T47D (cell line): ENCODE data around the gene CRISPLD2.
A peak's percentile ranks its signal among the peaks of the same experiment; 100 is the strongest.
"Not testable (repeated sequence)": the region's sequence is repeated elsewhere in the genome, so short reads cannot be mapped to it uniquely, and the experiment has no call there.

Experiments
- DNase-seq, 2 experiments: peaks; one replicate each; pipeline versions ENCODE4 v3.0.0 to v3.0.0-alpha.2; 2011 to 2012; ENCODE audit warnings: low read depth in 1 of 2, low spot score in 1 of 2
- JUND ChIP-seq: IDR thresholded peaks from 2 replicates; pipeline ENCODE4 v1.6.1; 2012; ENCODE audit warnings: low read depth
- in situ Hi-C: cut with HindIII; loops from 2 replicates; pipeline ENCODE4 v1.10.0; 2016; ENCODE audit warnings: low sequenced_read_pairs, low pct_unique_long_range_greater_than_20kb

The CRISPLD2 gene

GRCh38 chr16:84830765-84831384 lies 11.1 kb downstream of the CRISPLD2 start:
- in situ Hi-C loops, result no loop called here
- TF ChIP-seq JUND, result no peak
- no peak for DNase-seq

- DNase-seq, in situ Hi-C loops: not testable (repeated sequence)
Observed at GRCh38 chr16:84831728-84832127, 11.9 kb downstream of the CRISPLD2 start.

- TF ChIP-seq JUND, result no peak
- in situ Hi-C loops, result no loop called here
- no peak for DNase-seq
Observed at GRCh38 chr16:84832488-84833143, 12.8 kb downstream of the CRISPLD2 start.

GRCh38 chr16:84833144-84833500 lies 13.3 kb downstream of the CRISPLD2 start:
- TF ChIP-seq JUND, result no peak
- no peak for DNase-seq
- in situ Hi-C loops, result no loop called here

GRCh38 chr16:84833542-84834402 lies 14.0 kb downstream of the CRISPLD2 start:
- DNase-seq, result no peak
- no peak for TF ChIP-seq JUND
- in situ Hi-C loops, result no loop called here

- in situ Hi-C loops, result no loop called here
- DNase-seq, result peak; percentile 80 to 89
- no peak for TF ChIP-seq JUND
Observed at GRCh38 chr16:84834403-84834772, 14.6 kb downstream of the CRISPLD2 start.

GRCh38 chr16:84836234-84836647 lies 16.5 kb downstream of the CRISPLD2 start:
- no peak for TF ChIP-seq JUND
- in situ Hi-C loops, result no loop called here
- peak in 1 of 2 experiments; percentile 66 for DNase-seq

- no peak for DNase-seq
- in situ Hi-C loops, result no loop called here
- no peak for TF ChIP-seq JUND
Observed at GRCh38 chr16:84836967-84837366, 17.2 kb downstream of the CRISPLD2 start.

GRCh38 chr16:84838383-84838948 lies 18.7 kb downstream of the CRISPLD2 start:
- DNase-seq, result no peak
- in situ Hi-C loops, result no loop called here
- TF ChIP-seq JUND, result no peak

GRCh38 chr16:84839054-84839453 lies 19.3 kb downstream of the CRISPLD2 start:
- peak in 1 of 2 experiments; percentile 34 for DNase-seq
- TF ChIP-seq JUND, result no peak
- in situ Hi-C loops, result no loop called here

GRCh38 chr16:84839956-84840355 lies 20.2 kb downstream of the CRISPLD2 start:
- in situ Hi-C loops, result no loop called here
- no peak for TF ChIP-seq JUND
- no peak for DNase-seq

GRCh38 chr16:84840687-84841627 lies 21.2 kb downstream of the CRISPLD2 start:
- no peak for TF ChIP-seq JUND
- DNase-seq, result no peak
- in situ Hi-C loops, result no loop called here
